ENCODE measurements around the gene ABCC1.
"Not testable (repeated sequence)": the region's sequence is repeated elsewhere in the genome, so short reads cannot be mapped to it uniquely, and the experiment has no call there.

ABCC1 gene

GRCh38 chr16:16075488-16076422 is 126.3 kb downstream of the ABCC1 start:
- no peak for DNase-seq (ENCODE audit: low read depth in 3 of 3, low spot score in 1 of 3)

DNA sequence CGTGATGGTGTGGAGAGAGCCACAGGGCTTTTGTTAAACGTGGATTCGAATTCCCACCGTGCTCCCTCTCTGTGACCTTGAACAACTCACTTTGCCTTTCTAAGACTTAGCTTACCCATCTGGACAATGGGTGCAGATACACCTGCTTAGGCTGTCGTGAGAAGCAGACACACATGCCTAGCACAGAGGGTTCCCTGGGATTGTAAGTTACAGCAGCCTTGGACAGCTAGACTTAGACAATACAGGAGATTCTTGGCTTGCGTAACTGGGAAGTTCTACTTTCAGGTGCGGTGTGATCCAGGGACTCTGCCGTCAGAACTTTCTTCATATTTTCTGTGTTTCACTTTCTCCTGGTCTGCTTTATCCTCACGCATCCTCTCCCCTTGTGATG is 127.0 kb downstream of the ABCC1 start:
- no peak for DNase-seq (ENCODE audit: low read depth in 3 of 3, low spot score in 1 of 3)

- DNase-seq (ENCODE audit: low read depth in 3 of 3, low spot score in 1 of 3), result no peak
Measured at GRCh38 chr16:16080465-16081065, 131.1 kb downstream of the ABCC1 start.

DNA sequence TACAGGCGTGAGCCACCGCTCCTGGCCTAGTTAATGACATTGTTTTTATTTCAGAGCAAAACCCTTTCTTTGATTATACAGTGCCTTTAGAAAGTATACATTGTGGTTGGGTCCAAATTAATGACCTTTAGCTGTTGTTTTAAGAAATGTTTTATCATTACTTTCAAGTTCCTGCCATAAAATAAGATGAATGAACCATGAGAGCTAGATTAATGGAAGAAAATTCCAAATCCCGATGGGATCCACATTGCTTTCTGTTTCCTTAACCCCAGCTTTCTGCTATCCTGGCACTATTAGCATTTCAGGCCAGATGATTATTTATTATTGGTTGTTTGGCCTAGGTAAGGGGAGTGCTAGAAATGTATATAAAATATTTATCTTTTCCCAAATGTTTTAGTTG is 131.7 kb downstream of the ABCC1 start:
- DNase-seq (ENCODE audit: low read depth in 3 of 3, low spot score in 1 of 3), result no peak

GRCh38 chr16:16082255-16082654 is 132.8 kb downstream of the ABCC1 start:
- DNase-seq (ENCODE audit: low read depth in 3 of 3, low spot score in 1 of 3), result no peak

- no peak for DNase-seq (ENCODE audit: low read depth in 3 of 3, low spot score in 1 of 3)
Measured at GRCh38 chr16:16083421-16084156, 134.2 kb downstream of the ABCC1 start.

GRCh38 chr16:16084874-16085273 is 135.5 kb downstream of the ABCC1 start:
- no peak for DNase-seq (ENCODE audit: low read depth in 3 of 3, low spot score in 1 of 3)

DNA sequence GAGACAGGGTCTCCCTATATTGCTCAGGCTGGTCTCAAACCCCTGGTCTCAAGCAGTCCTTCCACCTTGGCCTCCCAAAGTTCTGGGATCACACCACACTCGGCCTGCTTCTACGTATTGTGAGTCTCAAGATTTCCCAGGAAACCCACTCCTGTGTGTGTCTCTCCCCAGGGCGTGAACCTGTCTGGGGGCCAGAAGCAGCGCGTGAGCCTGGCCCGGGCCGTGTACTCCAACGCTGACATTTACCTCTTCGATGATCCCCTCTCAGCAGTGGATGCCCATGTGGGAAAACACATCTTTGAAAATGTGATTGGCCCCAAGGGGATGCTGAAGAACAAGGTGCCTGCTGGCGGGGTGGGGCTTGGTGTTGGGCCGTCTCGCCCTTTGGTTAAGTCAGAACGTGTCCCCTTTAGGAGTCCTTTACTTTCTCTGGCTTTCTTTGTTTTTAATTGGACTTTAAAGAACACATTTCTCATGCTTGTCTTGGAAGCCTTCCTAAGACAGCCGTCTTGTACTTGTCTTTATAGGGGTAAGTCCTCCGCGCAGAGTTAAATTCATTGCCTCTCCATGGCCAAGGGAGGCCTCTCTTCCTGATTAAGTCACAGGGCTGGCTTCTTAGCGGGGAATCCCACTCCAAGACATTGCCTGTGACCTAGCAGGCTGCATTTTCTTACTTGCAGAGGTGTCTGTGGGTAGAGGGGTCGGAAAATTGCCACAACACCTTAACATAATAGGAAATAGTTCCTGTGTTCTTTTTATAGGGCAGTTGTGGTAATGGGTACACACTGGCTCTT is 137.4 kb downstream of the ABCC1 start:
- no peak for DNase-seq (ENCODE audit: low read depth in 3 of 3, low spot score in 1 of 3)

- DNase-seq (ENCODE audit: low read depth in 3 of 3, low spot score in 1 of 3), result no peak
Measured at GRCh38 chr16:16090238-16090637, 140.8 kb downstream of the ABCC1 start.

DNA sequence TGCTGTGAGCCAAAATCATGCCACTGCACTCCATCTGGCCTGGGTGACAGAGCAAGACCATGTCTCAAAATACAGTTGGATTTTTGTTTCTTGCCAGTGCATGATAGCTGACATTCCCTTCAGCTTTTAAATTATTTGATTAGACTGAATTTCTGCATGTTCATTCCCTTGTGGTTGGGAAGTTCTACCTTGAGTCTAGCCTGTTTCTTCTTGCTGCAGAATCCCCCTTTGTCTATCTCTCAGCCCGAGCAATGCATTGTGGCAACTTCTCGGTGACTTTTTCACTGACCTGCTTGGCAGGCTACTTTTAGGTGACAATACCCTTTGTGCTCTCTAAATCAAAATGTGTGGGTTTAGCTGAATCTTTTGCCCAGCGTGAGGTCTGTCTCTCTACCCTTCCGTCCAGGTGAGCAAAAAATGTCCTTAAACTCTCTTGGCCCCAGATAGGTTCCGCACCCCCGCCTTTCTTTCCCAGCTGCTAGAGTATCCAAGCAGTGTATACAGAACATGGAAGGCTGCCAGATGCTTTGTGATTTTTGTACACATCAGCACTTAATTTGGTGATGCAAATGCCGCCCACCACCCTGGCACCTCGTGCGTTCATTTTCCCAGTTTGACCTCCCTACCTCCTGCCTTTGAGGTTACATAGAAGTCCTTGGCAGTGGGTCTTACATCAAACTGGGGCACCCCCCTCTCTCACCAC is 143.7 kb downstream of the ABCC1 start:
- no peak for DNase-seq (ENCODE audit: low read depth in 3 of 3, low spot score in 1 of 3)

DNA sequence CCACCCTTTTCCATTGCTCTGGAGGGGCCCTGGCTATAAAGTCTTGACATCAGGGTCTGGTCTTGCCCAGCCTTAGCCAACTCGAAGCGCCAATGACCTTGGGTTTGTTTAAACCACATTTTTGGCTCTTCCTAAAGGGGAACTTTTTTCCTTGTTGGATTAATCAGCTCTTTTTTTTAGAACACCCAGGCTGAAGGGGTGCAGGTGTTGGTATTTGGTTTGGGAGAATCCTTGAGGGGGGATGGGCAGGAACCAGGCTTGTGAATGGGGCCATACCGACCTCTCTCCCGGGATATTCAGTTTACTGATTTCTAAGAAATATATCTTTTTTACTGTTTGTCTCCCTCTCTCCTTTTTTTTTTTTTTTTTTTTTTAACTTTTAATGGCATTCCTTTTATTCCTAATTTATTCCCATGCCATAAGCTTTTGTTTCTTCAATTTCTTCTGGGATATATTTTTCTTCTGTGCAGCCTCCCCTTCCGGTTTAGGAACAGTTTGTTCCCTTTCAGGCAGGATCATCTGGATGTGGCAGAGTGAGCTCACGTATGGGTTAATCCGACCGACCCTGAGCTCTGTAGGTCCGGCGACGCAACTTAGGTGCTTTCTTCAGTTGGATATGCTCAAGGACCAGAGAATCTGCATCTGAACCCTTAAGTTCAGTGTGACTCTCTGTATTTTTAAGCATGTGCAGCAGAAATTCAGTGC is 144.4 kb downstream of the ABCC1 start:
- no peak for DNase-seq (ENCODE audit: low read depth in 3 of 3, low spot score in 1 of 3)

- no peak for DNase-seq (ENCODE audit: low read depth in 3 of 3, low spot score in 1 of 3)
Measured at GRCh38 chr16:16095646-16096045, 146.2 kb downstream of the ABCC1 start.

- no peak for DNase-seq (ENCODE audit: low read depth in 3 of 3, low spot score in 1 of 3)
Measured at GRCh38 chr16:16096121-16096857, 146.9 kb downstream of the ABCC1 start.

- DNase-seq (ENCODE audit: low read depth in 3 of 3, low spot score in 1 of 3), result no peak
Measured at GRCh38 chr16:16096858-16097213, 147.4 kb downstream of the ABCC1 start.

DNA sequence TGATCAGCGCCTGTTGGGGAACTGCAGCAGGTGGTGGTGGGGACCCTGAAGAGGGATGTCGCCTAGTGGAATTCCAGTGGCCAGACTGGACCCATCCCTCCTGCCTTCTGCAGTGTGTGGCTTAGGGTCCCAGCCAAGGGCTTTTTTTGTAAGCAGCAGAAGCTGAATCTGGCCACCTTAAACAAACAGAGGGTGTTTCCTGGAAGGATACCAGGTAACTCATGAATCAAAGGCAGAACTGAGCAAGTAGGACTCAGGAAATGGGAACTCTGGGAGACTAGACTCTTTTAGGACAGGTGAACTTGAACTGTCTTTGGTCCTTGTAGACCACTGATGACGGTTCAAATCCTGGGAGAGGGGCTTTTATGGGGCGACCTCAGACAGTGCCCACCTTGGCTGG is 149.9 kb downstream of the ABCC1 start:
- no peak for DNase-seq (ENCODE audit: low read depth in 3 of 3, low spot score in 1 of 3)

DNA sequence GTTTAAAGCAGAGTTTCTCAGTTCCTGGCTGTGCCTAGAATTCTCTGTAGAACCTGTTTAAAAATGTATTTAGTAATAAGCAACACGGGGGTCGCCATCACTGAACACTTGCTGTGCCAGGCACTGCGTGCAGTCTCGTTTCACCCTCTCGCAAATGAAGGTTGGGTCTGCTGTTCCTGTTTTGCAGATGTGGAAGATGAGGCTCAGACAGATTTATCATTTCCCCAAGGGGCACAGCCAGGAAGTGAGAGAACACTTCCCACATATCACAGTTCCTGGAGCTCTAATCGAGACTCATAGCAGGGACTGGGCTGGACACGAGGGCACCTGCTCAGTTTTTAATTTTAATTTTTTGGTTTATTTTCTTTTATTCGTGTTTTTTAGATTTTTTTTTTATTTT is 151.2 kb downstream of the ABCC1 start:
- no peak for DNase-seq (ENCODE audit: low read depth in 3 of 3, low spot score in 1 of 3)

DNA sequence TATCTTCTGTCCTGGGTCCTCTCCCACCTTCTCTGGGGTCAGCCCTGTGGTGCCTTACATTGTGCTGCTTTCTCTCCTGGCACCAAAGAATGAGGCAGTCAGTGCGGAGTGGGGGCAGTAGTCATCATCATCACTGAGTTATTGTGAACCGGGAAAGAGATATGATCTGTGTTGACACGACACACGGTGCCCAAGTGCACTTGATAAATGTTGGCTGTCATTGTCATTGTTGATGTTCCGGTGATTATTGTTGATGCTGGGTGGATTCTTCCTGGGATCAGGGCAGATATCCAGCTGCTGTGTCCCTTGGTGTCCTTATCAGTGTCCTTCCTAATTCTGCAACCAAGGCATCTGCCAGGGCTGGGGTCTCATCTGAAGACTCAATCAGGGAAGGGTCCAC is 152.2 kb downstream of the ABCC1 start:
- no peak for DNase-seq (ENCODE audit: low read depth in 3 of 3, low spot score in 1 of 3)

DNA sequence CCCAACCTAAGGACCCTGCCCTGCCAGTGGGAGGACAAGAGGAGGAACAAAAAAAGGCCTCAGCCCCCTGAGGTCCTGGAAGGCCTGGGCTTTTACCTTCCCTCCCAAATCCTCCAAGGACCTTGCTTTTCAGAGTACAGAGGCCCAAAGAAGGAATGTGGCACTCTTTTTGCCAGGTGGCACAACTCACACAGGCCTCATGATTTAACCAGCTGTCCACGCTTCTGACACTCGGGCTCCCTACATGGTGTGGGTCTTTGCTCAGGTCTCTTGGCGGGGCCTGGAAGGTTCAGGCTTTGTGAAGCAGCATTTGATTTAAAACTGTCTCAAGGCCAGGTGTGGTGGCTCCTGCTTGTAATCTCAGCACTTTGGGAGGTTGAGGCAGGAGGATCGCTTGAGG is 153.3 kb downstream of the ABCC1 start:
- DNase-seq (ENCODE audit: low read depth in 3 of 3, low spot score in 1 of 3), result no peak

DNA sequence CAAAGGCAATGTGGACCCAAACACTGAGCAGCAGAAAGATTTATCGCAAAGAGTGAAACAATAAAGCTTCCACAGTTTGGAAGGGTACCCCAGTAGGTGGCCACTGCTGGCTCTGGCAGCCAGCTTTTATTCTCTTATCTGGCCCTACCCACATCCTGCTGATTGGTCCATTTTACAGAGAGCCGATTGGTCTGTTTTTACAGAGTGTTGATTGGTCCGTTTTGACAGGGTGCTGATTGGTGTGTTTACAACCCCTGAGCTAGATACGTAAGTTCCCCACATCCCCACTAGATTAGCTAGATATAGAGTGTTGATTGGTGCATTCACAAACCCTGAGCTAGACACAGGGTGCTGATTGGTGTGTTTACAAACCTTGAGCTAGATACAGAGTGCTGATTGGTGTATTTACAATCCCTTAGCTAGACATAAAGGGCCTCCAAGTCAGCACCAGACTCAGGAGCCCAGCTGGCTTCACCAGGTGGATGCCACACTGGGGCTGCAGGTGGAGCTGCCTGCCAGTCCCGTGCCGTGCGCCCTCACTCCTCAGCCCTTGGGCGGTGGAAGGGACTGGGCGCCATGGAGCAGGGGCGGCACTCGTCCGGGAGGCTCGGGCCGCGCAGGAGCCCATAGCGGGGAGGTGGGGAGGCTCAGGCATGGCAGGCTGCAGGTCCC is 154.9 kb downstream of the ABCC1 start:
- DNase-seq (ENCODE audit: low read depth in 3 of 3, low spot score in 1 of 3), result not testable (repeated sequence)

Data from stimulated activated CD4-positive, alpha-beta T cell treated with anti-CD3 and anti-CD28 coated beads, TNF-alpha, amount 100 ng/mL, for 1 hour (primary cell).